Omental fat pad (tissue), 4 donors: ENCODE data around the gene LRP8. TPM values are rescaled to one million over a fixed set of nuclear protein-coding genes. Genes with fewer than 3 reads are reported as not detected.

Experiments used
- ATAC-seq: fragments of 150-250 bp; one replicate; pipeline ENCODE4 v1.9.1; 2016; ENCODE audit warnings: mild to moderate bottlenecking, moderate library complexity; ENCODE audit not compliant: low FRiP score
- DNase-seq: peaks from one replicate; pipeline ENCODE4 v3.0.0-alpha.2; 2019; ENCODE audit warnings: low spot score
- CTCF ChIP-seq, 3 donors: fragments of 450-650 bp; IDR thresholded peaks; one replicate each; pipeline ENCODE4 v1.5.1; 2016 to 2017; ENCODE audit warnings: antibody characterized with exemption in 3 of 3, mild to moderate bottlenecking in 3 of 3, moderate library complexity in 2 of 3
- total RNA-seq, 4 donors: library from RNA; depleted of rRNA; stranded (reverse); fragments of >200 nt; gene quantifications; one replicate each; pipeline ENCODE4 v1.1.0, GENCODE V29; 2016

Gene LRP8
- total RNA-seq, 4 donors from 2014 or later = 1.6 to 22.0 (median 7.4) TPM

GRCh38 chr1:53317646-53318539 is 10.0 kb downstream of the LRP8 start:
- TF ChIP-seq CTCF (IDR thresholded peaks at IDR 0.05) = no peak
- DNase-seq (no peak), ATAC-seq (no peak)

DNA sequence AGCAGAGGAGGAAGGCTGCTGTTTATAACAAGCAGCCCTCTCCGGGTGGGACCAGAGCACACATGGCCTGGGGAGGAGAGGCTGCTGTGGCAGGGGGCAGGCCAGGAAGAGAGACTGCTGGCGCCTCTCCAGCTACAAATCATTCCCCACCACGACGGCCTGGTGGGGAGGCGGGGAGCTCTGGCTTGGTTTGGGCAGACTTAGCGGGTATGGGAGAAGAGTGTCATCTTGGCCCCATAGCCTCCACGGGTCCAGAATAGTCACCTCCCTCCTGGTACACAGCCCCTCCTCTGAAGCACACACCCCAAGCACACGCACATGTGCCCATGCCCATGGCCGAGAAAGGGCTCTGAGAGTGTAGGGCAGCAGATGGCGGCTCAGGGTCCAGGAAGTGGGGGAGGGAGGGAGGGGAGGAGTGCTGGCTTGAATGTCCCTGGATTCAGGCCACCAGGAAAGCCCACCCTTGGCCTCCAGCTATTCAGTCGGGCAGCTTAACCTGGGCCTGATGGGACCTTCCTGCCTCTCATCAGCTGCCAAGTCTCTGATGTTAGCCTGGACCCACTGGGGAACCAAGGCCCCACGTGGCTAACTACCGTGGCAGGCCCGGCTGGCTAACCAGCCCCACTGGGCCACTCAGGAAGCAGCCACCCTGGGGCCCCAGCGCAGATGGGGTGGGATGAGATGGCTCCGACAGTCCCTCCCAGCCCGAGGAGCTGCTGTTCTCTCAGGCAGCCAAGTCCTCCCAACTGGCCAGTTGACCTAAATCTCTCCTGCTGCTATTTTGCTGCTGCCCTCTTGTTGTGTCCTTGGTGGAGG is 10.9 kb downstream of the LRP8 start:
- no peak for TF ChIP-seq CTCF (IDR thresholded peaks at IDR 0.05)
- DNase-seq (no peak), ATAC-seq (no peak)

GRCh38 chr1:53316424-53316765 is 11.5 kb downstream of the LRP8 start:
- DNase-seq = no peak
- no peak for TF ChIP-seq CTCF (IDR thresholded peaks at IDR 0.05)
- ATAC-seq = no peak

DNA sequence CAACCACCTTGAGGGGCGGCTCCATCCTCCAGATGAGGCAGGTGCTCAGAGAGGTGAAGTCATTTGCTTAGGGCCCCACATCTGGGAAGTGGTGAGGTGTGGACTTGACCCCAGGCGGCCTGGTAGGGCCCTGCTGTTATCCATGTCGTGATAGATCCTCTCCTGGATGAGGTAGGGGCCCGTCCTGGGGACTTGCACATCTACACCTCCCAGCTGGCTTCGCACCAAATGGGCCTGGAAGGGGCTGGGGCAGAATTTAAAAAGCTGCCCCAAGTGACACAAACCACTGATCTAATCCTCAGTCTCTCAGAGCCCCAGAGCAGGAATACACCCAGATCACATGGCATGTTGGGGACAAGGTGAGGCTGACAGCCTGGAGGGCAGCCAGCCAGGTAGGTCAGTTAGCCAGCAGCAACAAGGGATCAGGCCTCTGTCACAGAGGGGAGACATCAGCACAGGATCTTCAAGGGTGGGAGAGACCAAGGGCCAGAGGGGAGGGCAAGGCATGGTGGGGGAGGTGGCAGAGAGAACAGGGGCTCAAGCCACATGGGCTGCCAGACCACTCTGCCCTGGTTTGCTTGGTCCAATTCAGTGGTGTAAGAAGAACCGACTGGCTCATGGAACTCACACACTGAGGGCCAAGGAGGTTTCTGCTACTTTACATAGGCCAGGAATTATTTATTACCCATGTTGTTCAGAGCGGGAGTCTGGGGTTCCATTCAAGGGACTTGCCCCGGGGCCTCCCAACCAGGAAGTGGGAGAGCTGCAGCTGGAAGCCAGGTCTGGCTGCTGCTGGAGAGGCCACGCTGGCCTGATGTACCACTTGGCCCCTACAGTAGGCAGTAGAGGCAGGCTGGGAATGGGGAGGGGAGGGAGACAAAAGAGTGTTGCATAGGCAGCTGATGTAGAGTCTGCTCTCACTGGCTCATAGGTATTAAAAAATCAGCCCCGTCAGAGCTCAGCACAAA is 12.1 kb downstream of the LRP8 start:
- TF ChIP-seq CTCF (IDR thresholded peaks at IDR 0.05) = no peak
- ATAC-seq (no peak), DNase-seq (no peak)

GRCh38 chr1:53315046-53315445 is 12.8 kb downstream of the LRP8 start:
- DNase-seq (no peak), ATAC-seq (no peak)
- no peak for TF ChIP-seq CTCF (IDR thresholded peaks at IDR 0.05)

- ATAC-seq (no peak), DNase-seq (no peak)
- TF ChIP-seq CTCF (IDR thresholded peaks at IDR 0.05) = no peak
These were observed 13.3 kb downstream of the LRP8 start for GRCh38 chr1:53314606-53315005.
